ENCODE data around the gene CFAP157. TPM values are rescaled to one million over a fixed set of nuclear protein-coding genes. Genes with fewer than 3 reads are reported as not detected.

Gene CFAP157
- total and polyA plus RNA-seq, 12 donors = 0.11 to 0.94 (median 0.29) TPM; not detected in 5

GRCh38 chr9:127710204-127710783 lies 3.5 kb downstream of the CFAP157 start:
- intact Hi-C loops (cut with DNase I) = no loop called here
- Histone ChIP-seq H3K27ac (no peak overlapping the region), H3K9me3 (replicated peaks in 1 of 3) (no peaks in the 10 kb centered on the region), H3K27me3 (no peaks in the 10 kb centered on the region), H3K4me1 (replicated peaks in 1 of 2) (peaks cover 7 to 9% of the 10 kb centered on the region in 2 donors), H3K36me3 (replicated peaks in 1 of 2) (no peaks in the 10 kb centered on the region), H3K4me3 (no peak overlapping the region)
- TF ChIP-seq POLR2A (IDR thresholded peaks at IDR 0.05) = no peak
- no peak for TF ChIP-seq CTCF (IDR thresholded peaks at IDR 0.05)
- DNase-seq = no peak
- WGBS, 4 donors = 89 to 96% (median 91%) methylated on average over 10 of the region's 10 CpGs

GRCh38 chr9:127711226-127711701 lies 4.5 kb downstream of the CFAP157 start:
- H3K4me3 ChIP-seq = no peak overlapping the region
- no peaks in the 10 kb centered on the region for H3K36me3 ChIP-seq (replicated peaks in 1 of 2)
- no peaks in the 10 kb centered on the region for H3K27me3 ChIP-seq
- WGBS, 4 donors = 64 to 79% (median 75%) methylated on average over 8 to 9 of the region's 9 CpGs
- no peaks in the 10 kb centered on the region for H3K9me3 ChIP-seq (replicated peaks in 1 of 3)
- peaks cover 11 to 13% of the 10 kb centered on the region in 2 donors for H3K4me1 ChIP-seq (replicated peaks in 1 of 2)
- no peak for TF ChIP-seq CTCF (IDR thresholded peaks at IDR 0.05)
- TF ChIP-seq POLR2A (IDR thresholded peaks at IDR 0.05) = no peak
- intact Hi-C loops (cut with DNase I) = no loop called here
- H3K27ac ChIP-seq = no peak overlapping the region
- no peak for DNase-seq

- WGBS, 4 donors = 77 to 100% (median 86%) methylated on average over 1 to 11 of the region's 11 CpGs
- intact Hi-C loops (cut with DNase I) = no loop called here
- no peaks in the 10 kb centered on the region for H3K36me3 ChIP-seq (replicated peaks in 1 of 2)
- no peak overlapping the region for H3K27ac ChIP-seq
- H3K4me3 ChIP-seq = no peak overlapping the region
- no peaks in the 10 kb centered on the region for H3K27me3 ChIP-seq
- H3K9me3 ChIP-seq (replicated peaks in 1 of 3) = no peaks in the 10 kb centered on the region
- no peak for TF ChIP-seq POLR2A (IDR thresholded peaks at IDR 0.05)
- no peak for DNase-seq
- H3K4me1 ChIP-seq (replicated peaks in 1 of 2) = peaks cover 14 to 16% of the 10 kb centered on the region in 2 donors
Measured at GRCh38 chr9:127711831-127712274, 5.1 kb downstream of the CFAP157 start.

GRCh38 chr9:127712371-127712770 lies 5.6 kb downstream of the CFAP157 start:
- WGBS, 4 donors = 90 to 93% (median 92%) methylated on average over 9 to 11 of the region's 11 CpGs
- H3K36me3 ChIP-seq (replicated peaks in 1 of 2) = no peaks in the 10 kb centered on the region
- intact Hi-C loops (cut with DNase I) = no loop called here

More at GRCh38 chr9:127712371-127712770, 5.6 kb downstream of the CFAP157 start:
- TF ChIP-seq CTCF (IDR thresholded peaks at IDR 0.05) (no peak), POLR2A (IDR thresholded peaks at IDR 0.05) (no peak)
- no peak for DNase-seq
- Histone ChIP-seq H3K4me3 (no peak overlapping the region), H3K27ac (no peak overlapping the region), H3K4me1 (replicated peaks in 1 of 2) (peaks cover 14 to 16% of the 10 kb centered on the region in 2 donors), H3K27me3 (no peaks in the 10 kb centered on the region), H3K9me3 (replicated peaks in 1 of 3) (no peaks in the 10 kb centered on the region)
